SK-N-SH treated with all-trans-retinoic acid at 6 μM for 48 hours (cell line): Measurements from ENCODE around the gene RHOG.

Source experiments
- ESRRG ChIP-seq: fragments of 250-450 bp; sonication (Bioruptor Pico); IDR thresholded peaks from 2 replicates; pipeline ENCODE4 v1.6.1; 2021; ENCODE audit warnings: mild to moderate bottlenecking
- RARB ChIP-seq: fragments of 250-450 bp; sonication (Bioruptor Pico); IDR thresholded peaks from 2 replicates; pipeline ENCODE4 v1.8.0; 2021; ENCODE audit warnings: mild to moderate bottlenecking, moderate library complexity
- ZNF70 ChIP-seq: fragments of 450-650 bp; formaldehyde crosslinking; IDR thresholded peaks from 2 replicates; pipeline ENCODE4 v1.5.0; 2020; ENCODE audit warnings: mild to moderate bottlenecking, moderate library complexity
- TF ChIP-seq, protein P1 (sequence below): fragments of 250-450 bp; sonication (Bioruptor Pico); IDR thresholded peaks from 2 replicates; pipeline ENCODE4 v1.8.0; 2020; ENCODE audit warnings: mild to moderate bottlenecking, moderate library complexity, borderline replicate concordance

DNA sequence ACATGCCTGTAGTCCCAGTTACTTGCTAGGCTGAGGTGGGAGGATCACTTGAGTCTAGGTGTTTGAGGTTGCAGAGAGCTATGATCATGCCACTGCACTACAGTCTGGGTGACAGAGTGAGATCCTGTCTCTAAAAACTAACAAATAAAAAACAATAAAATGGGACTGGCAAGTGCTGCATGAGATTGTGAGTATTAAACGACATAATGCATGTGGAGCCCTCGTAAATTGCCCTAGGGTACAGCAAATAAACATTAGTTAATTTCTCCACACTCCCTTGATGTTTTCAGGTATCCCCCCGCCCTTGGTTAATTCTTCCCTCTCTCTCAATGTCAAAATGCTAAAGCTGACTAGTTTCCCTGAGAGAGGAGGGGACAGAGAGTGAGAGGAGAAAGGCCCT is 4.9 kb upstream of the RHOG start:
- TF ChIP-seq RARB (CRISPR knock-in tag) (no peak), ZNF70 (CRISPR knock-in tag) (no peak), ESRRG (CRISPR knock-in tag) (no peak)
- TF ChIP-seq, protein P1, sequence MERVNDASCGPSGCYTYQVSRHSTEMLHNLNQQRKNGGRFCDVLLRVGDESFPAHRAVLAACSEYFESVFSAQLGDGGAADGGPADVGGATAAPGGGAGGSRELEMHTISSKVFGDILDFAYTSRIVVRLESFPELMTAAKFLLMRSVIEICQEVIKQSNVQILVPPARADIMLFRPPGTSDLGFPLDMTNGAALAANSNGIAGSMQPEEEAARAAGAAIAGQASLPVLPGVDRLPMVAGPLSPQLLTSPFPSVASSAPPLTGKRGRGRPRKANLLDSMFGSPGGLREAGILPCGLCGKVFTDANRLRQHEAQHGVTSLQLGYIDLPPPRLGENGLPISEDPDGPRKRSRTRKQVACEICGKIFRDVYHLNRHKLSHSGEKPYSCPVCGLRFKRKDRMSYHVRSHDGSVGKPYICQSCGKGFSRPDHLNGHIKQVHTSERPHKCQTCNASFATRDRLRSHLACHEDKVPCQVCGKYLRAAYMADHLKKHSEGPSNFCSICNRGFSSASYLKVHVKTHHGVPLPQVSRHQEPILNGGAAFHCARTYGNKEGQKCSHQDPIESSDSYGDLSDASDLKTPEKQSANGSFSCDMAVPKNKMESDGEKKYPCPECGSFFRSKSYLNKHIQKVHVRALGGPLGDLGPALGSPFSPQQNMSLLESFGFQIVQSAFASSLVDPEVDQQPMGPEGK (CRISPR knock-in tag) = no peak
